ENCODE results near the gene NEDD4L.

DNA sequence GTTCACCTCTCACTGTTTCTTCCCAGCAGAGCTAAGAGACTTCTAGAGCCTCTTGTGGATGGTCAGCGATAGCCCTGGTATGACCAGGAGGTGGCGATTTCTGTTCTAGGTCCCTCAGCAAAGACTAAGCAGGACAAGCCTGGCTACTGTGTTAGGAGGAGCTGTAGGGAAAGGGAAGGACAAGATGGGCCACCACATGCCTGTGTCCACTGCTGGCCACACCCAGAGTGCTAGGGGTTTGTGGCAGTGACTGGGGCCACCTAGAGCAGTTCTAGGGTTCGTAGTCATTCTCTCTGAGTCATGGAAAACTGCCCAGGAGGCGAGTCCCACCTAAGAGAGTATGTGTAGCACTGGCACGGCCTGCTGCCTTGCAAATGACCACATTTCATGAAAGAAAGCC, 405.4 kb downstream of the NEDD4L start:
- TF ChIP-seq, protein P1, sequence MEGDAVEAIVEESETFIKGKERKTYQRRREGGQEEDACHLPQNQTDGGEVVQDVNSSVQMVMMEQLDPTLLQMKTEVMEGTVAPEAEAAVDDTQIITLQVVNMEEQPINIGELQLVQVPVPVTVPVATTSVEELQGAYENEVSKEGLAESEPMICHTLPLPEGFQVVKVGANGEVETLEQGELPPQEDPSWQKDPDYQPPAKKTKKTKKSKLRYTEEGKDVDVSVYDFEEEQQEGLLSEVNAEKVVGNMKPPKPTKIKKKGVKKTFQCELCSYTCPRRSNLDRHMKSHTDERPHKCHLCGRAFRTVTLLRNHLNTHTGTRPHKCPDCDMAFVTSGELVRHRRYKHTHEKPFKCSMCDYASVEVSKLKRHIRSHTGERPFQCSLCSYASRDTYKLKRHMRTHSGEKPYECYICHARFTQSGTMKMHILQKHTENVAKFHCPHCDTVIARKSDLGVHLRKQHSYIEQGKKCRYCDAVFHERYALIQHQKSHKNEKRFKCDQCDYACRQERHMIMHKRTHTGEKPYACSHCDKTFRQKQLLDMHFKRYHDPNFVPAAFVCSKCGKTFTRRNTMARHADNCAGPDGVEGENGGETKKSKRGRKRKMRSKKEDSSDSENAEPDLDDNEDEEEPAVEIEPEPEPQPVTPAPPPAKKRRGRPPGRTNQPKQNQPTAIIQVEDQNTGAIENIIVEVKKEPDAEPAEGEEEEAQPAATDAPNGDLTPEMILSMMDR (IDR thresholded peaks at IDR 0.05): no peak
- no peak for TF ChIP-seq POLR2A (IDR thresholded peaks at IDR 0.05)

Measured in testis (tissue), 2 donors.